ENCODE results near the gene RNASE13. TPM values are rescaled to one million over a fixed set of nuclear protein-coding genes. Genes with fewer than 3 reads are reported as not detected.
"Not testable (repeated sequence)": the region's sequence is repeated elsewhere in the genome, so short reads cannot be mapped to it uniquely, and the experiment has no call there.

RNASE13 gene
- total RNA-seq, 4 donors from 2014 or later = not detected

- Histone ChIP-seq H3K36me3 (peaks cover 0 to under 1% of the 10 kb centered on the region in 2 donors), H3K27me3 (no peaks in the 10 kb centered on the region), H3K27ac (no peak overlapping the region), H3K9me3 (no peaks in the 10 kb centered on the region), H3K4me1 (peaks cover 0 to 15% (median 0%) of the 10 kb centered on the region in 3 donors), H3K4me3 (no peak overlapping the region)
- WGBS, 2 donors (ENCODE audit: low coverage in 1 of 2) = 20 to 67% methylated on average over 1 of the region's 1 CpG
- ATAC-seq = no peak
- TF ChIP-seq POLR2AphosphoS5 (IDR thresholded peaks at IDR 0.05) = no peak
- TF ChIP-seq CTCF (IDR thresholded peaks at IDR 0.05) = no peak
- TF ChIP-seq EP300 (IDR thresholded peaks at IDR 0.05) = no peak
- TF ChIP-seq POLR2A (IDR thresholded peaks at IDR 0.05) = no peak
Measured at GRCh38 chr14:21011136-21011535, 23.5 kb downstream of the RNASE13 start.

GRCh38 chr14:21009721-21010120 is 24.9 kb downstream of the RNASE13 start:
- 55 to 87% methylated on average over 2 to 3 of the region's 3 CpGs for WGBS, 2 donors (ENCODE audit: low coverage in 1 of 2)
- not testable (repeated sequence) for H3K27me3 ChIP-seq, ATAC-seq, H3K36me3 ChIP-seq, H3K9me3 ChIP-seq, H3K27ac ChIP-seq, H3K4me3 ChIP-seq, H3K4me1 ChIP-seq

- Histone ChIP-seq H3K9me3 (no peaks in the 10 kb centered on the region), H3K4me1 (no peaks in the 10 kb centered on the region), H3K27me3 (no peaks in the 10 kb centered on the region), H3K27ac (no peak overlapping the region), H3K36me3 (no peaks in the 10 kb centered on the region), H3K4me3 (no peak overlapping the region)
- 77 to 100% methylated on average over 2 to 10 of the region's 14 CpGs for WGBS, 2 donors (ENCODE audit: low coverage in 1 of 2)
- no peak for ATAC-seq
- TF ChIP-seq POLR2A (IDR thresholded peaks at IDR 0.05) (no peak), POLR2AphosphoS5 (IDR thresholded peaks at IDR 0.05) (no peak), CTCF (IDR thresholded peaks at IDR 0.05) (no peak), EP300 (IDR thresholded peaks at IDR 0.05) (no peak)
Measured at GRCh38 chr14:21003788-21004346, 30.7 kb downstream of the RNASE13 start.

GRCh38 chr14:21001218-21001617 is 33.4 kb downstream of the RNASE13 start:
- TF ChIP-seq EP300 (IDR thresholded peaks at IDR 0.05) = no peak
- TF ChIP-seq POLR2AphosphoS5 (IDR thresholded peaks at IDR 0.05) = no peak
- no peak for TF ChIP-seq CTCF (IDR thresholded peaks at IDR 0.05)
- TF ChIP-seq POLR2A (IDR thresholded peaks at IDR 0.05) = no peak
- WGBS, 2 donors (ENCODE audit: low coverage in 1 of 2) = 57% methylated on average over 2 of the region's 7 CpGs; no CpG with 5 or more reads in 1 of the 2 donors

GRCh38 chr14:20999591-20999990 is 35.0 kb downstream of the RNASE13 start:
- Histone ChIP-seq H3K4me1 (no peaks in the 10 kb centered on the region), H3K36me3 (peaks cover 8 to 32% of the 10 kb centered on the region in 2 donors), H3K27me3 (no peaks in the 10 kb centered on the region), H3K27ac (no peak overlapping the region), H3K4me3 (no peak overlapping the region), H3K9me3 (no peaks in the 10 kb centered on the region)
- WGBS, 2 donors (ENCODE audit: low coverage in 1 of 2) = 90 to 92% methylated on average over 3 to 4 of the region's 4 CpGs
- ATAC-seq = no peak
- no peak for TF ChIP-seq CTCF (IDR thresholded peaks at IDR 0.05)
- TF ChIP-seq POLR2AphosphoS5 (IDR thresholded peaks at IDR 0.05) = no peak
- TF ChIP-seq EP300 (IDR thresholded peaks at IDR 0.05) = no peak
- TF ChIP-seq POLR2A (IDR thresholded peaks at IDR 0.05) = no peak

More at GRCh38 chr14:21001218-21001617, 33.4 kb downstream of the RNASE13 start:
- H3K9me3 ChIP-seq = no peaks in the 10 kb centered on the region
- no peak for ATAC-seq
- H3K36me3 ChIP-seq = peaks cover 0 to 16% of the 10 kb centered on the region in 2 donors
- no peak overlapping the region for H3K4me3 ChIP-seq
- H3K4me1 ChIP-seq = no peaks in the 10 kb centered on the region
- no peaks in the 10 kb centered on the region for H3K27me3 ChIP-seq
- H3K27ac ChIP-seq = no peak overlapping the region
